Stimulated activated CD8-positive, alpha-beta memory T cell treated with anti-CD3 and anti-CD28 coated beads, Interleukin-15, amount 100 ng/mL, for 48 hours (primary cell): Measurements from ENCODE around the gene FAM53B.

Source experiments
- DNase-seq, 2 donors: peaks; one replicate each; pipeline ENCODE4 v3.0.0-alpha.2; 2020; ENCODE audit warnings: low read depth in 2 of 2

Gene FAM53B

DNA sequence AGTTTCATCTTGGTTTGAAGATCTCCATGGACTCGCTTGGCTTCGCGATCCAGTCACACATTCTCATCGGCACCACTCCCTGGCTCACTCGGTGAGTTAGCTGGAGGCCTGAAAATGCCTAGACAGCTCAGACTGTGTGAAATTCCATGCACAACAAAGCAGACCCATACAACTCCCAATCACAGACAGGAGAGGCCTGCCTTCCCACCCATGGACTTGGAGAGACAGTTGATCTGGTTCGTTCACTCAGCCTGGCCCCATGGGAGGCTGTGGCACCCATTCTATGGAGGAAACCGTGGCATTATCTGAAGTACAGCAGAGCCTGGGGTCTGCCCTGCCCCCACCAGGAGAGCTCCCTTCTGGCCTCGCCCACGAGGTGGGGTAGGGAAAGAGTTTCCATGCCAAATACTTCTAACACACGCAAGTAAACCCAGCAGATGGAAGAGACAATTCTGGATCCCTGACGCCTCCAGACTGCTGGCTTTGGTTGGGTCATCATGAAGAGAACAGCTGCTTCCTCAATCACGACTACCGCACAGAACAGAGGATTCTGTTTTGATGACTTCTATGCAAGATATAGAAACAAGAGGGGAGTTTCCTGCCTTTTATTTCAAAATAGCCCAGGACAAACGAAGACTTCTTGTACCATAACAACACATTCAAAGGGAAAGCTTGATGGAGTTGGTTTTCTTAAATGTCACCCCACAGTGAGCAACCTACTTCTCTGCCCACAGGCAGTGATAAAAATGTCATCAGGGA, 15.9 kb downstream of the FAM53B start:
- DNase-seq = no peak

DNA sequence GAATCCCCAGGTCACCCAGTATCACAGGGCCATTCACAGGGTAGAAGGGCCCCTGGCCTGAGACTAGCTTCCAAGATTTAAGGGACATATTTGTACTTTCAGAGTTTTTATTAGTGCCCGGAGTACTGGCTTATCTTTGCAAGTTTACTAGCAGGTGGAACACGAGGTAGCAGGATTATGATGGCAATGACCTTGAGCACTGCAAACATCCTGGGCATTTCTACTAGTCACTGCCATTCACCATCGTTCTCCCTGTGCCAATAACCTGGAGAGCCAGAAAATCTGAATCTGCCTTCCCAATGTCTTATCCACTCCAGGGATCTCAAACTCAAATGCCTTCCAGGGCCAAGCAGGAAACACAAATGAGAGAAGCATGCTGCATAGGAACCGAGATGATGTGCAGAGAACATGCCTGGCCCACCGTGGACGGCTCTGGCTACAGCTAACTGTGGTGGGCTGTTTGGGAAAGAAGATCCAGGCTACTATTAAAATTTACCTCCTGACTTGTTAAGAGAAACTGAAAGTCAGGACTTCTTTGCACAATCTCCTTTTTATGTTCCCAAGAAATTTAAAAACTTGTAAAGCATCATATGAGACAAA, 16.7 kb downstream of the FAM53B start:
- DNase-seq = no peak

DNA sequence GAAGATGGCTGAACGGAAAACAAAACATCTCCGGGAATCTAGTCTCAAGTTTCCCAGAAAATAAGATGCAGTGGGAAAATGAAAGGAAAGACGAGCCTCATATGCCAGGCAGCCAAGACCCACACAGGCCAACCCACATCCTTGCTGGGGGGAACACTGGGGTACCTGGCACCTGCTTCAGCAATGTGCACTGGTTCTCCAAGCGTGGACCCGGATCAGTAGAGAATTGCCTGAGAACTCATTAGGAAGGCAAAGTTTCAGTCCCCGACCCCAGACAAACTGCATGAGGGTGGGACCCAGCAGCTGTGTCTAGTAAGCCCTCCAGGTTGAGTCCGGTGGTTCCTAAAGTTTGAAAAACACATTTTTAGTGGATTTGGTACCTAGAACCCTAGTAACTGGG, 18.4 kb downstream of the FAM53B start:
- no peak for DNase-seq

DNA sequence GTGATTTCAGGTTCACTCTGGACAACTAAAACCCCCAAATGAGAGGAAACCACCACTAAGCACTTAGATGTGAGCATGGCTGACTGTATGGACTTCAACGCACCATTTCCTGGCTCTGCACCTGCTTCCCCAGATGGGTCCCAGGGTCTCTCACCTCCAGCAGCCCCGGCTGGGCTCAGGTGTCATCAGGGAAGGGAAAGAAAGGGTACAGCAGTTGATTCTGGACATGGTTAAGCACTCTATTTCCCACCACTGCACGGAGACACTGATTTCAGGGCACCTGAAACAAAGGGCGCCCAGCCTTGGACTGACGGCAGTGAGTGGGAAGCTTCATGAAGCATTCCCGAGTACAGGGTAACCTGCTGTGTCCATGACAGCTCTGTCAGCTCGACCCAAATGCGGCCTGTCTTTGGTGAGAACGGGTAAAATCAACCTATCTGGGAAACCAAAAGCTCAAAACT, 19.0 kb downstream of the FAM53B start:
- no peak for DNase-seq

DNA sequence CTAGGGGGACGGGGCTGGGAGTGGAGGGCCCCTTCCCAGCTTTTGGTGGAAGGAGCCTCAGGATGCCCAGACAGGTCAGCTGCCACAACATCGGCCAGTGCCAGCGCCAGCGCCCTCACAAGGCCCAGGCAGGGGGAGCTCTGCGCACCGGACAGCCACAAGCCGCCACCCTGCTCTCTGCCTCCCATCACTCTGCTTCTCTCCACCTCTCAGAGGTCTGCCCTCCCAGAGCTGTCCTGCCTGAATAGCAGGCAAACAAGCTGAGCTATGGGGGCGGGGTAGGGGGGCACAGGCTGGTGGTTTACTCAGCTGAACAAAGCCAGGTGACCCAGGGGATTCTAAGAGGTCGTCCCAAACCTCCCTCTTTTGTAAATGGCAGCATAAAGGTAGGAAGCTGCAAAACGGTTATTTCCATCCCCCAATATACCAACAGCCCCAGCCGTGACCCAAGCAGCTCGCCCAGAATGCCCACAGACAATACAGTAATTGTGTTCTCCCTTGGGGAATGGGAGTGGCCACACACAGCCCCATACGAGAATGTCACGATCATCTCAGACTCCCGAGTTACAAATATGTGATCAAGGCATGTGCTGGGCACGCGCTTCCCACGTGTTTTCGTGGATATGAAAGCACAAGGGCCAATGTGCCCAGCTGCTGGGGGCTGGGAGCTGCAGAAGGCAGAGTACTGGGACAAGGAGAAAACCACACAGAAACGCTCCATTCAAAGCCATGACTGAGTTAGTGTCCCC, 19.7 kb downstream of the FAM53B start:
- DNase-seq = no peak

DNA sequence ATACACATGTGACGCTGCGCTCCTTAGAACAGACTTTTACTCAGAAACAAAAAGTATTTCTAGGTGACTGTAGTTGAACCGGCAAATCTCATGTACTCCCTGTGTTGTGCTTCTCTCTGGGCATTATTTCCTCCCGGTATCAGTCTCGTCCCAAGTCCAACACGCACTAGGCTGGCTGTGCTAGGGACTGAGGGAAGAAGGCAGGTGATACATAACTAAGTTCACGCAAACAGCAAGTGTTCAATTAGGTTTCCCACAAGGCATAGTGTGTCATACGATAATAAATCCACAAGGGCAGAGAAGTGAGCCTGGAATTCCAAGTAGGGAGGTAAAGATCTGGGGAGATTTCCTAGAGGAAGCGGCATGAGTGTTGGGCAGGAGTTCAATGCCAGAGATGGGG, 20.4 kb downstream of the FAM53B start:
- no peak for DNase-seq

DNA sequence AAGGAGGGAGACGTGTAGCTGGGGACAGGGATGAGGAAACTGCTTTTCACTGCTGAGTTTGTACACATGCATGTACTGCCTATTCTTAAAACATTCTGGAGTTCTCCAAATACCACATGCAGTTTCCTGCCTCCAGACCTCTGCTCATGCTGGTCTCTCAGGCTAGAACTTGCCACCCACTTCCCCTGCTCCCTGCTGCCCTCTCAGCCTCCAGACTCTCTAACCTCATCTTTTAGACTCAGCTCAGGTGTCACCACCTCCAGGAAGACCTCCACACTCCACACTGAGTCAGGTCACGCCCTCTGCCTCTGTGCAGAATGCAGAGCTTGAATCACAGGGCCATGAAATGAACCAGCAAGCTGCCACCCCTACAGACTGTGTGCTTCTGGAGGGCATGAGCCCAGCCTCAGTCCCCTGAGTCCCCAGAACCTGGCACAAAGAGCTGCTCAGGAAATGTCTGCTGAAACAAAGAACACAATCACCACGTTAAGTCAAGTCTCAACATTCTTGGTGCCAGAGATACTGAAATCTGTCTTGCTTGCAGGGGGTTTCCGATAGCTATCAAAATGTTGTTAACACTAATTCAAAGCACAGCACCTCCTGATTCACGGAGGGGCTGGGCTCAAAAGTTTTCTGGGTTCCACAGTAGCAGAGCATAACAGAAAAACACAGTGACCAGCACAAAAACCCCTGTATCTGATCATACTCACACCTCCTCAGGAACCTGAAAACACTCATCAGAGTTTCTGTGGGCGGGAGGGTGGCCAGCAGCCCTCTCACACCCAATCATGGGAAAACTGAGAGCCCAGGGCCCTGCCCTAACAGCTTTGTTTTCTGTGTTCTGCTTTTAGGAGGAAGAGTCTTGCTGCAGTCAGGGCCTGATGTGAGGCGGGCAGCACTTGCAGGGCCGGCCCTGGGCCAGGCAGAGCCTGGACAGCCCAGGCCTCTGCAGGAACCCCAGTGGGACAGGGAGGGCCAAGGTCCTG, 21.1 kb downstream of the FAM53B start:
- peak in 1 of 2 donors; percentile 69 for DNase-seq

DNA sequence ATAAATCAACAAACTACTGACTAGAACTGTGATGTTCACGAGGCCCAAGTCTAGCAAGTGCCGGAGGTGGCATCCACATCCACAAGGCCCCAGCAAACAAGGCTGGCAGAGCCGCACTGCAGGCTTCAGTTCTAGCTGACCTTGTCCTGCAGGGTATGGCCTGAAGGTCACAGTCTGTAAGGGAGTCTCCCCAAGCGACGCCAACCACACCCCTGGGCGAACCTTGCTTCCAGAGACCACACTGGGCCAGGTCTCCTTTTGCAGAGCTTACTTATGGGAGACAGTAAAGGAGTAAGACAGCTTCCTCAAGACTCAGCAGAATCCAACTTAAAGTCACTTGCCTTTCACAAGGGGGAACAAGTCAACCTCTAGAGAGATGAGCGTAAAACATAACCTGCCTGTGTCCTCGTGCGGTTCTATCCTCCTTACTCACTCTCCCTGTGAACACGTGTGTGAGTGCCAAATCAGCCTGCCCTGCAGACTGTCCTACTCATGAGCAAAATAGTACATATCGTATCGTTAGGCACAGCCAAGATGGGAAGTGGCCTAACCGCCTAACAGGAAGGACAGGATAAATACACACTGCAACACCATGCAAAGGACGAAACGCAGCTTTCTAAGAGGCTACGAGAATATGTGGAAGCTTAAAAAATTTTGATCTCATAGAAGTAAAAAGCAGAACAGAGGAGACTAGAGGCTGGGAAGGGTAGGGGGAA, 22.7 kb downstream of the FAM53B start:
- no peak for DNase-seq

DNA sequence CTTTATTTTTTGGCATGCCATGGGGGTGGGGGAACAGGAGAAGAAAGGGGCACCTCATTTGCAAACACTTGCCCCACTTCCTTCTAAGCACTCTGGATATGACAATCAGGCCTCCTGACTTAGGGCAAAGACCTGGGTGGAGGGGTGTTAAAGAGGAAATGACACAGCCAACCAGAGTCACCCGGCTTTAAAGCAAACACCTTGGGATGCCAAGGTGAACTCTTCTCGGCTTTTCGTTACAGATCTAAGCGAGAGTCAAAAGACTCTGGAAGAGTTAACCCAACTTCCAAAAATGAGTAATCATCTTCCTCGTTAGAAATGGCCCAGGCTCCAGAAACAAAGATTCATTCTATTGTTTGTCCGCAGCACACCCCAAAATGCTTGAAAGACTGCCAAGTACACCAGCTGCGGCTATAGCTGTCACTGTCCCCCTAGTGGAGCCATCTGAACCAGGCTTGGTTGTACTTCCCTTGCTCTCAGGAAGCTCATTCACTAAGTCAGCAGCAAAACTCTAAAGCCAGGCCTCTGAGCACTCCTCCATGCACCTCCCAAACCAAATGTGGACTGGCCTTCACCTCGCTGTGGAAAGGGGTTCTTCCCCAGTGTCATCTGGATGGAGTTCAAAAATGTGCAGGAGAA, 24.8 kb downstream of the FAM53B start:
- no peak for DNase-seq

DNA sequence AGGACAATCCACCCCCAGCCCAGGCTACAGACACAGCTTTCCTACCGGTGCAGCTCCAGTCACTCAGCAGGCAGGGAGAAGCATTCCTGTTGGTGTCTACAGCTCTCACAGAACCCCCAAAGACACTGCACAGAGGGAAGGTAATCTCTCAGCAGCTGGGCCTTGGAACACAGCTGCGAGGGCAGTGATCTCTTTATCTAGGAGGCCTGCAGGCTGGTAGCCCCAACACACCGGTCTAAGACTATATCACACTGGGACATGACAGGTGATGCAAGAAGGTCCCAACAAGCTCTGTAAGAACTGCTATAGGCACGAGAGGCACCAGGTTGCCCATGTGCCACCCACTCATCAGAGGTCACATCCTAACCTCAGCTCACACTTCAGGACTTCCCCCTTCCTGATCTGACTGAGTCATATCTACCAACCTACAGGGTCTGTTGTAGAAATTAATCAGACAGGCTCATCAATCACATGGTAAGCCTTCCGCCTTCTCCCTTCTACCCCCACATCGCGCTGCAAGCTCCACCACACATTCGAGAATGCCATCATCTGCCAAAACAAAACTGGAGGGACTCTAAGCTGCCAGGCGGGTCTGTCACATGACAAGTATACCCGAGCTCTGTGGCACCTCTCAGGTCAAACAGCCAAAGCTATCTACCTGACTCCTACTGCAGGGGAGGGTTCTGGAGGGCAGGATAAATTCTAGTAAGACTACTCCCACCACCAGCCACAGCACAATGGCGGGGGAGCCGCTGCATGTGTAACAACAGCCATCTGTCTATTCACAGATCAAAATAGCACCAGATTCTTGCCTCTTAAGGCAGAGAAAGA, 26.1 kb downstream of the FAM53B start:
- DNase-seq = peak; percentile 63 to 72

DNA sequence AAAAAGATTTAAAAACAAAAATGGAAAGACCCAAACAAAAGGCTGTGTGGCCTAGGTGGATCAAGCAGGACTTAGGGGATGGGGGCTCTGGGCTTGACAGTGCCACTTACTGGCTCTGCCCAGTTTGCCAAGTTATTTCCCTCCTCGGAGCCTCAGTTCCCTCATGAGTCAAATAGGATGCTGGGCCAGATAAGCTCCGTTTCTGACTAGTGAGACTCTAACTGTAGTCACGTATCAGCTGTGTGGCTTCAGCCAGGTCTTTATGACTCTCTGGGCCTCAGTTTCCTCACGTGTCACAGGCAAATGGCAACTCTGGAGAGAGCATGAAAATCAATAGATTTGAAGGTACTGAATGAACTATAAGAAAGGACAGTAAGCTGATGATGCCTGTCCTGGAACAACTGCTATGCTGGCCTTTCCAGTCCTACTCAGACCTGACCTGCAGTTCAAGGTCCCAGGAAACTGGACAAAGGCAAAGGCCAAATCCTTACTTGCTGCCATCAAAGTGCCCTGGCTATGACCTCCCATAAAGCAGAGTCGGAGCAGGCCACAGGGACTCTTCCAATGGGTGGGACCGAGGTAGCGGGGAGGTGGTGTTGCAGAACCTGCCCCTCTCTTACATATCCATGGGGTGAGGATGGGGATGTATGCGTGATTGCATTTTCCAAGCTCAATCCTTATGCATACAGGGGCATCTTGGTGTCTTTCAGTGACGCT, 27.0 kb downstream of the FAM53B start:
- no peak for DNase-seq

DNA sequence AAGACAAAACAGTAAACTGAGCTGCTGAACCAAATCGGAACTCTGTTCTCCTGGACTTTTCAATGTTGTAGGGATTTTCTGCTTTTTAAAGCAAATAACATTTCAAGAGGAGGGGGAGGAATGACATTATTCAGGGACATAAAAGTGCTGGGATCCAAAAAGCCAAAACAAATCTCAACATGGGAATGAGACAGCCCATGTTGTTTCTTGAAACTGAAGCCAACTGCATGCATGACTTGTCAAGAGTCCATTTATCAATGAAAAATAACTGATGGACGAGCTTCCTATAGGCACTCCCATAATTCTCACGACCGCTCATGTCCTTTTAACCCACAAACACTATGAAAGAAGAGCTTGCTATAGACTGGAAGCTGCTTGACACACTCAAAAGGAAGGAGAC, 27.8 kb downstream of the FAM53B start:
- no peak for DNase-seq

DNA sequence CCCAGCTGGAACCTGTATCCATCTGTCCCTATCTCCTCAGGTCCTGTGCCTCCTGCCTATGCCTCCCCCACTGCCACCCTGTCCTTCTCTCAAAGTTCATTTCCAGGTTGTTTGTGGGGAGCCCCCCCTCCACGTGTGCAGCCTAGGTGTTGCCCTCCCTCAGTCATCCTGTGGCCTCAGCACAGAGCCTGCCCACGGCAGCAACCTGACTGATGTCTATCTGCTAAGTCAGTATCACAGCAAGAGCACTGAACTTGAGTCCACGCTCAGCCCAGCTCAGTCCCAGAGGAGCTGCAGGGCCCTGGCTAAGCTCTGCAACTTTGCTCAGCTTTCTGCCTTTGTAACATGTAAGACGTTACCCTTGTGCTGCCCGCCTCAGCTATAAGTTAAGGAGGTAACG, 28.7 kb downstream of the FAM53B start:
- DNase-seq = no peak

DNA sequence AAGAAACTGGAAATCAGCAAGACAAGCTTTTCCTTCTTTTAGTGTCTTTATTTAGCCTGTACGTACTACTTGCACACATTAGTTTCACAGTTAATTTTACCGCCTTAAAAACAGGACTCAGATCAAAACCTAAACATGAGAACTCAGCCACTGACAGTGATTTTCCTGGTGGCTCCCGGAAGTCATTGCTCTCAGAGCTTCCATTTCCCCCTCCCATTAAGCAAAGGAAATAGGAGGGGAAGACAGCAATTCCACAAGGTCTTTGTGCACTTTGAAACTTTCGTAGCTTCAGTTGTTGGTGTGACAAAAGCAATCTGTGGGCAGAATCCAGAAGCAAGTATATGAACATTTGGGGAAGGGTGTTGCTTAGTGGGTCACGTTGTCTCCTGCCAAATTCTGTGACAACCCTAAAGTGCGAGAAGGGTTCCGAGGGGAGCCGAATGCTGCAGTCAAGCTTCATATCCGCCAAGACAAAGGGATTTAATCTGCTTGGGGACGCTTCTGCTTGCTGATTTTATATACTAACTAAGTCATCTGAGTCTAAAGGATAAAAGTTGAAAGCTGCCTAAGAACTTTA, 30.4 kb downstream of the FAM53B start:
- DNase-seq = no peak

DNA sequence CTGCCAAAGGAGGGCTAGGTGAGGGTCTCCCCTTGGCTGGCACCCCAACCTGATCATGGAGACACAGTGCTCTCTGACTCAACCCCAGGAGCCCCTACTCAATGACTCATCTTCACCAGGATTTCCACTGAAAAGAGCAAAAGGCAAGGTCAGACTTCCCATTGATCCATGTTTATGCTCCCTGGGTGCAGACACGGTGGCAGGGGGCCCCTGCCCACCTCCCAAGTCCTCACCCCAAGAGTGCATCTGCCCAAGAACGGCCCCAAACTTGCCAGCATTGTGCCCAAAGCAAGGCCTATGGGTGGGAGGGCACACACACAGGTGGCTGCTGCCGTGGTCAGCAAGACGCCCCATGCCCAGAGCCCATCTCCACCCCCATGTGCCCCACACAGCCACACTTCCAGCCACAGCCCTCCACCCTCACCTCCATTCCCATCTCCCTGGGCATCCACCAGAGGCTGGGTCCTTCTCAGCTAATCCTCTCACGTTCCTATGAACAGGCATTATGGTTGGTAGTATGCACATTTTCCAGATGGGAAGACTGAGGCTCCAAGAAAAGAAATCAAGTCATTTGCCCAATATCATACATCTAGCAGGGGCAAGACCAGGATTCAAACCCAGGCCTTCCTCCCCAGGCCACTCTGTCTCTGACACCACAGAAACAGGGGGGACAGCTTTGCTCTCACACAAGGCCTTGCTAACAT, 31.3 kb downstream of the FAM53B start:
- no peak for DNase-seq

DNA sequence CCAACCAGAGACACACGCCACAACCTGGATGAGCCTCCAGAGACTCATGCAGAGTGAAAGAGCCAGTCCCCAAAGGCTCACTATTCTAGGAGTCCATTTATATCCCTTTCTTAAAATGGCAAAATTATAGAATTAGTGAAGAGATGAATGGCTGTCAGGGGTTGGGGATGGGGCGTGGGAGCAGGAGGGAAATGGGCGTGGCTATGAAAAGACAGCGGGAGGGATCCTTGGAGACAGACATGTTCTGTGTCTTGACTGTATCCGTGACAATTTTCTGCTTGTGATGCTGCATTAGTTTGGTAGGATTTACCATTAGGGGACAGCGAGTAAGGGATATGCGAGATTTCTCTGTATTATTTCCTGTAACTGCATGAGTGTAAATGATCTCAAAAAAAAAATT, 33.0 kb downstream of the FAM53B start:
- DNase-seq = no peak

DNA sequence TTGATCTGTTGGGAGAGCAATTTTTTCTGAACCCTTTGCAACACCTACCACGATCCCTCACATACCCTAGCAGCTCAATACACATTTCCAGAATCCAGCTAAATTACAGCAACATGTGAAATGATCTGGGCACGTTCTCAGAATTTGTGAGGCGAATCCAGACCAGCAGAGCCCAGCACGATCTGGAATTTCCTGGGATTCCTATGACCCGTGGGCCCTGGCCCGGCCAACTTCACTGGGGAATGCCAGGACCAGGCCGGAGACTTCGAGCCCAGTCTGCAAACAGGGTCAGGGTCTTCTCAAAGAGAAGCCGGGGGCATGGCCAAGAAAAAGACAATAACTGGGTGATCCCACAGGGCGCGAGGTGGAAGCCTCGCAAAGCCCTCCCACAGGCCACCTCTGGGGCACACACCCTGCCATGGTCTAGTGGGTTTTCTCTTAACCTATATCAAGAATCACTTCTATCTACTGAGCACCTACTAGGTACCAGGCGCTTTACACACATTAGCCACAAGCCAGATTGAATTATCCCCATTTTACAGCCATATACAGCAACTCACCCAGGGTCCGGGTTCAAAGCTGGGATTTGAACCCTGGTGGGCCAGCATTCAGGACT, 33.8 kb downstream of the FAM53B start:
- DNase-seq = no peak

DNA sequence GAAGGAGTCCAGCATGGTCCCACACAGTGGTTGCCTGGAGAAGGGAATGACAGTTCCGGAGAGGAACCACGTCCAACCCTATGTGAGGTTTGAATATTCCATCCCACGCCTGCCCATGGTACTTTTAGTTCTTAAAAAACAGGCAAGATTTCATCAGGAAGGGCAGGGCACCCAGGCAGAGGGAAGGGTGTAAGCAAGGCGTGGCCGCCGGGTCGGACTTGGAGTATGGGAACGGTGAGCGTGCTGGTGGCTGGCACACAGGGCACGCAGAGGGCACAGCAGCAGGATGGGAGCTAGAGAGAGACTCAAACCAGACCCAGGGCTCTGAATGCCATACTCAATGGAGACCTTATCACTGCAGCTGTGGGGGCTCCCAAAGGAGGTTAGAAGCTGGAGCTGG, 34.3 kb downstream of the FAM53B start:
- no peak for DNase-seq
